B cell (primary cell): Measurements from ENCODE around the gene EP400.

Source experiments
- EZH2 ChIP-seq: IDR thresholded peaks from 2 replicates; pipeline ENCODE4 v1.6.1; 2012; ENCODE audit warnings: borderline replicate concordance, low read depth, mild to moderate bottlenecking, moderate library complexity, low read length; ENCODE audit not compliant: insufficient read depth, poor library complexity, severe bottlenecking
- TF ChIP-seq, protein P1 (sequence below): fragments of 200-600 bp; IDR thresholded peaks from one replicate; pipeline ENCODE4 v1.8.0; 2022; ENCODE audit warnings: antibody characterized with exemption, mild to moderate bottlenecking

DNA sequence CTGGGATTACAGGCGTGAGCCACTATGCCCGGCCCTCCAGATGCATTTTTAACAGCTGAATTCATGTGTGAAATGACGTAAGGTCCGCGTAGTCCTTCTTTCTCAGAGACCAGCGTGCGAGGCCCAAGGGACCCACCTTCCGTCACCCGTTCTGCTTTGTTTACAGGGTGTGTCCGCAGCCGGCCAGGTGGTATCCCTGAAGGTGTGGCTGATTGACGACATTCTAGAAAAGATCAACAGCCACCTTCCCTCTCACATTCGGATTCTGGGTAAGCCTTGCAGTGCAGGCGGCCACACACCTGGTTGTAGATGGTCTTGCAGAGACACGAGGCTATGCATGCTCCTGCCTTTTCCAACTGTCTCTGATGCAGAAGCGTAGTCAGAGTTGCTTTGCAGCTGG is 10.7 kb upstream of the EP400 start:
- TF ChIP-seq, protein P1, sequence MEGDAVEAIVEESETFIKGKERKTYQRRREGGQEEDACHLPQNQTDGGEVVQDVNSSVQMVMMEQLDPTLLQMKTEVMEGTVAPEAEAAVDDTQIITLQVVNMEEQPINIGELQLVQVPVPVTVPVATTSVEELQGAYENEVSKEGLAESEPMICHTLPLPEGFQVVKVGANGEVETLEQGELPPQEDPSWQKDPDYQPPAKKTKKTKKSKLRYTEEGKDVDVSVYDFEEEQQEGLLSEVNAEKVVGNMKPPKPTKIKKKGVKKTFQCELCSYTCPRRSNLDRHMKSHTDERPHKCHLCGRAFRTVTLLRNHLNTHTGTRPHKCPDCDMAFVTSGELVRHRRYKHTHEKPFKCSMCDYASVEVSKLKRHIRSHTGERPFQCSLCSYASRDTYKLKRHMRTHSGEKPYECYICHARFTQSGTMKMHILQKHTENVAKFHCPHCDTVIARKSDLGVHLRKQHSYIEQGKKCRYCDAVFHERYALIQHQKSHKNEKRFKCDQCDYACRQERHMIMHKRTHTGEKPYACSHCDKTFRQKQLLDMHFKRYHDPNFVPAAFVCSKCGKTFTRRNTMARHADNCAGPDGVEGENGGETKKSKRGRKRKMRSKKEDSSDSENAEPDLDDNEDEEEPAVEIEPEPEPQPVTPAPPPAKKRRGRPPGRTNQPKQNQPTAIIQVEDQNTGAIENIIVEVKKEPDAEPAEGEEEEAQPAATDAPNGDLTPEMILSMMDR = no peak
- TF ChIP-seq EZH2 = no peak
